ENCODE results near the gene PLPPR3.
A peak's percentile ranks its signal among the peaks of the same experiment; 100 is the strongest.

The PLPPR3 gene

DNA sequence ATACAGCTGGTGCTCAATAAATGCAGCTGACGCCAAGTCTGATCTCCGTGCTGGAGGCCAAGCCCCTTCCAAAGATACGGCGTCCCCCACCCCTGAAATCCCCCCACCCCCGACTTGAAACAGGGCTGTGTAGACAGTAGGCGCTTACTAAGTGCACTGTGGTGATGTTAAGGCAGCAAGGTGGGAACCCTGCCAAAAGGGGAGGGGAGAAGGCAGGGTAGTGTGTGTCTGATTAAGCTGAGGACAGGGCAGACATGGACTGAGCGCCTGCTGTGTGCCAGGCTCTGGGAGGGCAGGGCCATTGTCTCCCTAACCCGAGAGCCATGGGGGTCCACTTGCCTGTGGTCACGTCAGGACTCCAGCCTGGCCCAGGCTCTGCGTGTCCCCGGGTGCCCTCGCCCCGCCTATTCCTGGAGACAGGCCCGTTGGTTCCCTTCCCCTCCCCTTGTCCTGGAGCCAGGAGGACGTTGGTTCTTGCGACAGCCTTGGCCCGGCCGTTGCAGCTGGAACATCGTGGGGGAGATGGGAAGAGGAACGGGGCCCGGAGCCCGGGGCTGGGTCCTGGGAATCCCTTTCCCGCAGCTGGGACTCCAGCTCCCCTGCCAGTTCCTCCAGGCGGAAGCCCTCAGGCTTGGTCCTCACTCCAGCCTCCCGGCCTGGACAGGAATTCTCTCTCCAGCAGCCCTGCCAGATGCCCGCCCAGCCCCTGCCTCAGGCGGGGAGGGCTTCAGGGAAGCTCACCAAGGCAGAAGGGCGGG is 28.6 kb upstream of the PLPPR3 start:
- POLR2A ChIA-PET = interaction anchor here (0.6 kb wide), 3 partner anchors 10 to 22 kb away, joined by 4 read pairs; no protein-coding TSS in a partner anchor
- TF ChIP-seq, protein P1, sequence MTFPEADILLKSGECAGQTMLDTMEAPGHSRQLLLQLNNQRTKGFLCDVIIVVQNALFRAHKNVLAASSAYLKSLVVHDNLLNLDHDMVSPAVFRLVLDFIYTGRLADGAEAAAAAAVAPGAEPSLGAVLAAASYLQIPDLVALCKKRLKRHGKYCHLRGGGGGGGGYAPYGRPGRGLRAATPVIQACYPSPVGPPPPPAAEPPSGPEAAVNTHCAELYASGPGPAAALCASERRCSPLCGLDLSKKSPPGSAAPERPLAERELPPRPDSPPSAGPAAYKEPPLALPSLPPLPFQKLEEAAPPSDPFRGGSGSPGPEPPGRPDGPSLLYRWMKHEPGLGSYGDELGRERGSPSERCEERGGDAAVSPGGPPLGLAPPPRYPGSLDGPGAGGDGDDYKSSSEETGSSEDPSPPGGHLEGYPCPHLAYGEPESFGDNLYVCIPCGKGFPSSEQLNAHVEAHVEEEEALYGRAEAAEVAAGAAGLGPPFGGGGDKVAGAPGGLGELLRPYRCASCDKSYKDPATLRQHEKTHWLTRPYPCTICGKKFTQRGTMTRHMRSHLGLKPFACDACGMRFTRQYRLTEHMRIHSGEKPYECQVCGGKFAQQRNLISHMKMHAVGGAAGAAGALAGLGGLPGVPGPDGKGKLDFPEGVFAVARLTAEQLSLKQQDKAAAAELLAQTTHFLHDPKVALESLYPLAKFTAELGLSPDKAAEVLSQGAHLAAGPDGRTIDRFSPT (tag by site-specific recombination; IDR thresholded peaks at IDR 0.05) = peak; percentile 68; the same call in 1 of the 2 replicates
- TF ChIP-seq, protein P2, sequence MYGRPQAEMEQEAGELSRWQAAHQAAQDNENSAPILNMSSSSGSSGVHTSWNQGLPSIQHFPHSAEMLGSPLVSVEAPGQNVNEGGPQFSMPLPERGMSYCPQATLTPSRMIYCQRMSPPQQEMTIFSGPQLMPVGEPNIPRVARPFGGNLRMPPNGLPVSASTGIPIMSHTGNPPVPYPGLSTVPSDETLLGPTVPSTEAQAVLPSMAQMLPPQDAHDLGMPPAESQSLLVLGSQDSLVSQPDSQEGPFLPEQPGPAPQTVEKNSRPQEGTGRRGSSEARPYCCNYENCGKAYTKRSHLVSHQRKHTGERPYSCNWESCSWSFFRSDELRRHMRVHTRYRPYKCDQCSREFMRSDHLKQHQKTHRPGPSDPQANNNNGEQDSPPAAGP (tag by site-specific recombination; IDR thresholded peaks at IDR 0.05) = 0 out of 2 replicates have a peak, but pooled peaks have one; percentile 17
- TF ChIP-seq, protein P3, sequence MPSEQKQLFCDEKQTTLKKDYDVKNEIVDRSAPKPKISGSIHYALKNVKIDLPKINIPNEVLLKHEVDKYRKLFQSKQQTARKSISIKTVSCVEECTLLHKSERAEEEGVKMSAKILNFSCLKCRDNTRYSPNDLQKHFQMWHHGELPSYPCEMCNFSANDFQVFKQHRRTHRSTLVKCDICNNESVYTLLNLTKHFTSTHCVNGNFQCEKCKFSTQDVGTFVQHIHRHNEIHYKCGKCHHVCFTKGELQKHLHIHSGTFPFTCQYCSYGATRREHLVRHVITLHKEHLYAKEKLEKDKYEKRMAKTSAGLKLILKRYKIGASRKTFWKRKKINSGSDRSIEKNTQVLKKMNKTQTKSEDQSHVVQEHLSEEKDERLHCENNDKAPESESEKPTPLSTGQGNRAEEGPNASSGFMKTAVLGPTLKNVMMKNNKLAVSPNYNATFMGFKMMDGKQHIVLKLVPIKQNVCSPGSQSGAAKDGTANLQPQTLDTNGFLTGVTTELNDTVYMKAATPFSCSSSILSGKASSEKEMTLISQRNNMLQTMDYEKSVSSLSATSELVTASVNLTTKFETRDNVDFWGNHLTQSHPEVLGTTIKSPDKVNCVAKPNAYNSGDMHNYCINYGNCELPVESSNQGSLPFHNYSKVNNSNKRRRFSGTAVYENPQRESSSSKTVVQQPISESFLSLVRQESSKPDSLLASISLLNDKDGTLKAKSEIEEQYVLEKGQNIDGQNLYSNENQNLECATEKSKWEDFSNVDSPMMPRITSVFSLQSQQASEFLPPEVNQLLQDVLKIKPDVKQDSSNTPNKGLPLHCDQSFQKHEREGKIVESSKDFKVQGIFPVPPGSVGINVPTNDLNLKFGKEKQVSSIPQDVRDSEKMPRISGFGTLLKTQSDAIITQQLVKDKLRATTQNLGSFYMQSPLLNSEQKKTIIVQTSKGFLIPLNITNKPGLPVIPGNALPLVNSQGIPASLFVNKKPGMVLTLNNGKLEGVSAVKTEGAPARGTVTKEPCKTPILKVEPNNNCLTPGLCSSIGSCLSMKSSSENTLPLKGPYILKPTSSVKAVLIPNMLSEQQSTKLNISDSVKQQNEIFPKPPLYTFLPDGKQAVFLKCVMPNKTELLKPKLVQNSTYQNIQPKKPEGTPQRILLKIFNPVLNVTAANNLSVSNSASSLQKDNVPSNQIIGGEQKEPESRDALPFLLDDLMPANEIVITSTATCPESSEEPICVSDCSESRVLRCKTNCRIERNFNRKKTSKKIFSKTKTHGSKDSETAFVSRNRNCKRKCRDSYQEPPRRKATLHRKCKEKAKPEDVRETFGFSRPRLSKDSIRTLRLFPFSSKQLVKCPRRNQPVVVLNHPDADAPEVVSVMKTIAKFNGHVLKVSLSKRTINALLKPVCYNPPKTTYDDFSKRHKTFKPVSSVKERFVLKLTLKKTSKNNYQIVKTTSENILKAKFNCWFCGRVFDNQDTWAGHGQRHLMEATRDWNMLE (tag by site-specific recombination; conservative IDR thresholded peaks at IDR 0.05; ENCODE audit: low read depth) = no peak
- TF ChIP-seq KLF9 (tag by site-specific recombination; IDR thresholded peaks at IDR 0.05; ENCODE audit: low read depth) (no peak), ZNF274 (IDR thresholded peaks at IDR 0.05; ENCODE audit: low read length) (no peak), ZNF274 (tag by site-specific recombination; IDR thresholded peaks at IDR 0.05; ENCODE audit: borderline replicate concordance) (no peak), IKZF3 (tag by site-specific recombination; IDR thresholded peaks at IDR 0.05) (peak; percentile 69; the same call in 1 of the 2 replicates), ZNF600 (tag by site-specific recombination; IDR thresholded peaks at IDR 0.05) (peak; percentile 65), ZEB2 (tag by site-specific recombination; IDR thresholded peaks at IDR 0.05) (peak; percentile 40; the same call in 1 of the 2 replicates), ZIC2 (tag by site-specific recombination; IDR thresholded peaks at IDR 0.05) (peak; percentile 88), ZNF341 (tag by site-specific recombination; IDR thresholded peaks at IDR 0.05; ENCODE audit: low read depth) (peak; percentile 18; the same call in 1 of the 2 replicates), GLIS2 (tag by site-specific recombination; IDR thresholded peaks at IDR 0.05) (peak; percentile 52), GLIS1 (tag by site-specific recombination; IDR thresholded peaks at IDR 0.05) (peak; percentile 95), ZBTB20 (tag by site-specific recombination; IDR thresholded peaks at IDR 0.05) (peak; percentile 87), SP2 (tag by site-specific recombination; IDR thresholded peaks at IDR 0.05) (peak; percentile 36), ZNF792 (tag by site-specific recombination; IDR thresholded peaks at IDR 0.05) (peak; percentile 97)
- TF ChIP-seq, protein P4, sequence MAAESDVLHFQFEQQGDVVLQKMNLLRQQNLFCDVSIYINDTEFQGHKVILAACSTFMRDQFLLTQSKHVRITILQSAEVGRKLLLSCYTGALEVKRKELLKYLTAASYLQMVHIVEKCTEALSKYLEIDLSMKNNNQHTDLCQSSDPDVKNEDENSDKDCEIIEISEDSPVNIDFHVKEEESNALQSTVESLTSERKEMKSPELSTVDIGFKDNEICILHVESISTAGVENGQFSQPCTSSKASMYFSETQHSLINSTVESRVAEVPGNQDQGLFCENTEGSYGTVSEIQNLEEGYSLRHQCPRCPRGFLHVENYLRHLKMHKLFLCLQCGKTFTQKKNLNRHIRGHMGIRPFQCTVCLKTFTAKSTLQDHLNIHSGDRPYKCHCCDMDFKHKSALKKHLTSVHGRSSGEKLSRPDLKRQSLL (tag by site-specific recombination; IDR thresholded peaks at IDR 0.05) = peak; percentile 77; the same call in 1 of the 2 replicates
- TF ChIP-seq, protein P5, sequence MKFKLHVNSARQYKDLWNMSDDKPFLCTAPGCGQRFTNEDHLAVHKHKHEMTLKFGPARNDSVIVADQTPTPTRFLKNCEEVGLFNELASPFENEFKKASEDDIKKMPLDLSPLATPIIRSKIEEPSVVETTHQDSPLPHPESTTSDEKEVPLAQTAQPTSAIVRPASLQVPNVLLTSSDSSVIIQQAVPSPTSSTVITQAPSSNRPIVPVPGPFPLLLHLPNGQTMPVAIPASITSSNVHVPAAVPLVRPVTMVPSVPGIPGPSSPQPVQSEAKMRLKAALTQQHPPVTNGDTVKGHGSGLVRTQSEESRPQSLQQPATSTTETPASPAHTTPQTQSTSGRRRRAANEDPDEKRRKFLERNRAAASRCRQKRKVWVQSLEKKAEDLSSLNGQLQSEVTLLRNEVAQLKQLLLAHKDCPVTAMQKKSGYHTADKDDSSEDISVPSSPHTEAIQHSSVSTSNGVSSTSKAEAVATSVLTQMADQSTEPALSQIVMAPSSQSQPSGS (tag by site-specific recombination; IDR thresholded peaks at IDR 0.05; ENCODE audit: low read depth) = no peak
- TF ChIP-seq, protein P6, sequence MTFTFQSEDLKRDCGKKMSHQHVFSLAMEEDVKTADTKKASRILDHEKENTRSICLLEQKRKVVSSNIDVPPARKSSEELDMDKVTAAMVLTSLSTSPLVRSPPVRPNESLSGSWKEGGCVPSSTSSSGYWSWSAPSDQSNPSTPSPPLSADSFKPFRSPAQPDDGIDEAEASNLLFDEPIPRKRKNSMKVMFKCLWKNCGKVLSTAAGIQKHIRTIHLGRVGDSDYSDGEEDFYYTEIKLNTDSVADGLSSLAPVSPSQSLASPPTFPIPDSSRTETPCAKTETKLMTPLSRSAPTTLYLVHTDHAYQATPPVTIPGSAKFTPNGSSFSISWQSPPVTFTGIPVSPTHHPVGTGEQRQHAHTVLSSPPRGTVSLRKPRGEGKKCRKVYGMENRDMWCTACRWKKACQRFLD (tag by site-specific recombination; IDR thresholded peaks at IDR 0.05) = no peak
- H3K4me3 ChIP-seq (ENCODE audit: low read depth, low read length) = no peak overlapping the region
- H3K36me3 ChIP-seq (ENCODE audit: control insufficient read depth in 2 of 2, insufficient read depth in 1 of 2, low read length in 2 of 2) = no peaks in the 10 kb centered on the region
- no peak overlapping the region for H3K27ac ChIP-seq (ENCODE audit: extremely low read depth, low read depth, low read length)
- CTCF ChIA-PET = interaction anchor here (0.6 kb wide), 1 partner anchor 133 kb away, joined by 4 read pairs; no protein-coding TSS in a partner anchor
- H3K4me1 ChIP-seq (ENCODE audit: control insufficient read depth, insufficient read depth, low read length) = no peaks in the 10 kb centered on the region
- H3K9me3 ChIP-seq (ENCODE audit: control insufficient read depth, insufficient read depth, low read depth, low read length) = no peaks in the 10 kb centered on the region

Data from HEK293 (cell line).